ENCODE results near the gene SERPINB13.

The SERPINB13 gene, protein sequence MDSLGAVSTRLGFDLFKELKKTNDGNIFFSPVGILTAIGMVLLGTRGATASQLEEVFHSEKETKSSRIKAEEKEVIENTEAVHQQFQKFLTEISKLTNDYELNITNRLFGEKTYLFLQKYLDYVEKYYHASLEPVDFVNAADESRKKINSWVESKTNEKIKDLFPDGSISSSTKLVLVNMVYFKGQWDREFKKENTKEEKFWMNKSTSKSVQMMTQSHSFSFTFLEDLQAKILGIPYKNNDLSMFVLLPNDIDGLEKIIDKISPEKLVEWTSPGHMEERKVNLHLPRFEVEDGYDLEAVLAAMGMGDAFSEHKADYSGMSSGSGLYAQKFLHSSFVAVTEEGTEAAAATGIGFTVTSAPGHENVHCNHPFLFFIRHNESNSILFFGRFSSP

DNA sequence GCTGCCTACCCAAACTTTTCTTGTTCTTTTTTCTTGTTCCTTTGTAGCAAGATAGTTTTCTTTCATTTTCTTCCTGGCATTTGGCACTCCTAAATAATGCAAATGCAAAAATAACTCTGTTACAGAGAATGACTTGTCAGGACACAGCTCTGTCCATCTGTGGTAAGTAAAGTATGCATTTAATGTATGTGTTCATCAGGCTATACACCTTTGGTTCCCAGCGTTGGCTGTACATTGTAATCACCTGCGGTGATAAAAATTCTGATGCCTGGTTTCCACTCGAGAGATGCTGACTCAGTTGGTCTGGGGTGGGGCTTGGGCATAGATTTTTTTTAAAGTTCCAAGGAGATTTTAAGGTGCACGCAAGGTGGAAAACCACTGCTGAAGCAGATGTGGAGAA, at the start of gene SERPINB13:
TSS of gene SERPINB13 (plus strand) at position 378 of the 400 bp plus-strand sequence. CDS start 1,325 bp downstream, outside the sequence.
- DNase-seq: no peak

DNA sequence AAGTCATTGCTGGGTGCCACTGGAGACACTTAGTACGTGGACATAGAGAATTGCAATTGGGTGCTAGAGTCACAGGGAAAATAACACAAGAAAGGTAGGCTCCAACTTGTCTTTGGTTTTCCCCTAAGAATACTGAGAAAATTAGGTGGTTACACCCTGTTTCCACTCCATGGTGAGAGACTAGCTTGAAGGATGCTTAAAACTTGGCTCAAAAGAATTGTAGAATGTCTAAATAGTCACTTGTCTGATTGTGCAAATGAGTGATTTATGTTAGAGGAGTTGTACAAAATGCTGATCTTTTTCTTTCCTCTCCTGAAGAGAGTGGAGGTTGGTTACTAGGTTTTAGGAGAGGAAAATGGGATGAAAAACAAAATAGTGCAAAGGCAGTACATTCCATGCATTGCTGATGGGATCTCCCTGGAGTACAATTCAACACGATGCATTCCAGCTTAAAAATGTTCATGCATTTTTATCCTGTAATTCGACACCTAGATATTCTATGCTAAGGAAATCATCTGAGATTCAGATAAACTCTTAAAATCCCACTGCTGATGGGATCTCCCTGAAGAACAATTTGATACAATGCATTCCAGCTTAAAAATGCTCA, 47.1 kb upstream of the SERPINB13 start:
- no peak for DNase-seq

DNA sequence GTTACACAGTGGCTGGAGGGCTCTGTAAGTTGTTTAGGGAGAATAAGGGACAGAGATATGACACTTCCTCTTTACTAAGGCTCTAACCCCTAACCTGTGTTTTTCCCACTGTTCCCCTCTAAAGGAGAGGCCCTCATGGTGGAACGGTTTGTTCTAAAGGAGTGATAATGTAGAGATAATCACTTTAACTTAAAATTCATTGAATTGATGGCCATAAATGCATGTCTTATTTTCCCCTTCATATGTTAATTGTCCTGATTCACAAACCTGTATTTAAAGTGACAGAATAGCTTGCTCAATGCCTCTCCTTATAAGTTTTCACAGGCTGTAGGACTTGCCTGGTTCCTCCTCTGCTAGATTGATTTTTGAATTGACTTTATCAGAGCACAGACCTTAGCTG, 45.1 kb upstream of the SERPINB13 start, which contains the start of gene SERPINB12:
TSS of gene SERPINB12 (plus strand) at position 301 of the 400 bp plus-strand sequence. CDS start 13,791 bp downstream, outside the sequence.
- DNase-seq: no peak

DNA sequence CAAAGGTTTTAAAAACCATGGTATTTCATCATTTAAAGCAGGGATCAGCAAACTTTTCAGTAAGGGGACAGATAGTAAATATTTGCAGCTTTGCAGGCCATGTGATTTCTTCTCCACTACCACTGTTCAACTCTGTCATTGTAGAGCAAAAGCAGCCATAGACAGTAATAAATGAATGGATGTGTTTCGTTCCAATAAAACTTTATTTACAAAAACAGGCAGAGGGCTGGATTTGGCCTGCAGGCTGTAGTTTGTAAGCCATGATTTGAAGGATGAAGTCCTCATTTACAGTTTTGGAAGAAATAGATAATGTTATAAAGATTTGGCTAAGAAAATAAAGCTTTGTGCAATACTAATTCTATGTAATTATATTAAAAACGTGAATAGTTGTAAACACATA, 43.1 kb upstream of the SERPINB13 start:
- no peak for DNase-seq

DNA sequence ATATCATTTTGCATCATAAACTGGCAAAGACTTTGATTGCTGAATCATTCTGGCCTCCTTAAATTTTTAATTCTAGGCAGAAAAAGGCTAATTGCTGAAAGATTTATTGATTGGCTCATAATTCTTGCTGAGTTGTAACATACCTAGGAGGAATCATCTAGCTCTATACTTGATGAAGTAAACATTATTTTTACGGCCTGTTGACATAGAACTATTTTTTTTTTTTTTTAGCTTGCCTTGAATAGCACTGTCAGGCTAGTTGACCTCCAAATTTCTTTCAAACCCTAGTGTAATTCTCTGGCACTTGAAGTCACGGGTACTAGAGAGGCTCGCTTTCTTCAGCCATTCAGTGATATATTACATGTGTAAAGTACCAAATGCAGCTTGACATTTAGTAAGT, 42.1 kb upstream of the SERPINB13 start:
- DNase-seq: no peak

DNA sequence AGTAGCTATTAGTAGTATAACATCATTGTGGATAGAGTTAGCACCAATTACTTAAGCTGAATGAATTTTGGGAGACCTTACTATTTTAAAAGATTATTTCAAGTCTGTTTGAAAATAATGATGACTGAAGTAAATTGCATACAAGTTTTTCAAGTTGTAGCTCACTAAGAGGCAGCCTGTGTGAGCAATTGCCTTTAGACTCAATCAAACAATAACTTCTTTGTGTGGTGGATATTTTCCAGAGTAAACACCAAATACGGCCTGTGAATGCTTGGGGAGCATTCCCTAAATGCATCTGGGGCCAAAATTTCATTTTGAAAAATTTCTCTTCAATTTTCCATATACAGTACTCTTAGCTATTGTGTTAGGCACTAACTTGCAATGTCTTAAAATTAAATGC, 37.1 kb upstream of the SERPINB13 start:
- DNase-seq: no peak

DNA sequence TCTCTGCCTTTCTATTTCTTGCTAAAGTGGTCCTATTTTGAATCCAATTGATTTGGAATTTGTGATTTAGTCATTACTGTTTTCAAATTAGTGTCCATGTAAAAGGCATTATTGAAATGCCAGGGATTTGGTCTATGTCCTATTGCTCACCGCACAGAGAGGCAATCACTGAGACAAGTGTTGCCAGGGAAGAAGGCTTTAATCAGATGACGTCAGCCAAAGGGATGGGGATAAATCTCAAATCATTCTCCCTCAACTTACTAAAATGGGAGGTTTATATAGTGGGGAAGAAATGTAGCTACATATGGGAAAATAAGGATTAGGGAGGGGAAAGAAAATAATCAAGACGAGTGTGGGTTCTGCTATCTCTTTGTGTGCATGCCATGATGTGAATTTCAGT, 35.4 kb upstream of the SERPINB13 start:
- no peak for DNase-seq

DNA sequence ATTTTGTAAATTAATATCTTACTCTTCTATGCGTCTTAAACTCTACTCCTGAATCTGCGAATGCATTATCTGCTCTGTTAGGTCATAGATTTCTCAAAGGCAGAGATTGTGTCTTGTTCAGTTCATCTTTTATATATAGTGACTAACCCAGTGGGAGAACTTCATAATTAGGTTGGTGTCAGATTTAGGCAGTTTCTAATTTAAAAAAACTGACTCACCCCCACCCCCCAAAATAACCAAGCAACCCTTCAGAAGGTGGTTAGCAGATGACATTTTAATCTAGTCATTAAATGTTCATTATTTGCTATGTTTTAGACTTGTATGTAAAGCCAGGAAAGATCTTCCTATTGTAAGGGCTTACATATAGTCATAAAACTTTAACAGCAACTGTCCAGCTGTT, 34.6 kb upstream of the SERPINB13 start:
- DNase-seq: no peak

DNA sequence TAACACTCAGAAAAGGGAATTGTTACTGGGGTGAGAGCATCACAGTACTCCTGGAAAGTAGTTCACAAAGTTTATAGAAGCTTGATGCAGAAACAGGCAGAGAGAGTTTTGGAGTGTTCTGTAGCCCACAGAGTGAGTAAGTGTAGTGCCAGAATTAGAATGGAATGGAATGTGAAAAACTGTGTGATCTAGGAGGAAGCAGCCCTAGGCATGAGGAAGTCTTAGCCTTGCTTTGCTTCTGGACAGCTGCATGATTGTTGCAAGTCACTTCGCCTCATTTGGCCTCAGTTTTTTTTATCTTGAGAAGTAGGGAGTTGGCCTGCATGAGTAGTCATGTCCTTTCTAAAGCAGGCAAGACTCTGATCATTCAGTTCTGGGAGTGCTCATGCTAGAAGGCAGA, 34.1 kb upstream of the SERPINB13 start:
- DNase-seq: no peak

DNA sequence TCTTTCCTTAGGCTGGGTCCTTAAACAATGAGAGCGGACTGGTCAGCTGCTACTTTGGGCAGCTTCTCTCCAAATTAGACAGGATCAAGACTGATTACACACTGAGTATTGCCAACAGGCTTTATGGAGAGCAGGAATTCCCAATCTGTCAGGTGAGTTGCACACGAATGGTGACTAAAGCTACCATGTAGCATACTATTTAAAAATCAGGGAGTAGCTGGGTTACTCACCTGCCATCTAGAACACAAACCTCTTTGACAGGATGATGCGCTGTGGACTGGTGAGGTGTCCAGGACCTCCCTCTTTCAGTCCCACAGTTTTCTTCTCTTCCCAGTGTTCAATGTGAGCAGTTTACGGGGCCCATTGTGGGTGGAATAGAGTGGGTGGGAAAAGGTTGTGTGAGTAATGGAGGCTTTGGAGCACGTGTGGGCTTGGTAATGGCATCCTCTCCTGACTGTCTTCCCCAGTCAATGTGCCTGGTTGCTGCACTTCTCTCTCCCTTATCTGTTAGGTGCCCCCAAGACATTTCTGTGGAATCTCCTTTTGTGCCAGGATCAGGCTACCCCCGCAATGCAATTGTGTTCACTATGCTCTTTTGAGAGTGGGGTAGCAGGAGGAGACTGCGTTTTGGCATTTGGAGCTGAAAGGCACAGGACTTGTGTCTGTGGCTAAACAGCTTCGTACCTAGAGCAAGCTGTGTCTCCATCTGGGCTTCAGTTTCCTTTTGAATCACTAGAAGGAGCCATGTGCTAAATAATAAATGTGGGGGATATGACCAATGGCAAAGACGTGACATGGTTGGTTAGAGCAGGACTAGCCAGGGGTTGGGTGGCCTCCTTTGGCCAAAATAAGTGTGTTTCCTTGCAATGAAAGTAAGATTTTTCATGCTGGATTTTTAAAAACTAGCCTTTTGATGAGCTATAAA, 27.3 kb upstream of the SERPINB13 start:
- DNase-seq: no peak

DNA sequence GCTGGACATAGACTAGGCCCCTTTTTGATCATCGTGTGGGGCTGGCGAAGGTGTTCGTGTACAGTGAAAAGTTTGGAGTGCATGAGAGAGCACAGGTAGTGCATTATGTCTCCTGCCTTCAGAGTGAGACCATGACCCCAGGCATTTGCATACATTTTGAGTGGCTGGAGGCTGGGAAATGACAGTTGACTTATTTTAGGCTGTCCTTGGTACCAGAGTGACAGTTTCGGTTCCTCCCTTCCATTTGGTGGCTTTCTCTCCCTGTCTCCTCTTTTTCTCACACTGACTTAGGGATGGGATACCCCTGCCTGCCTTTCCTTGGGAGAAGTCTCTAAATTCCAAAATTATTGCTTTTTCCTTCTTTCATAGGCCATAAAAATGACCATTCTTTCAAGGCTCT, 24.9 kb upstream of the SERPINB13 start:
- no peak for DNase-seq

DNA sequence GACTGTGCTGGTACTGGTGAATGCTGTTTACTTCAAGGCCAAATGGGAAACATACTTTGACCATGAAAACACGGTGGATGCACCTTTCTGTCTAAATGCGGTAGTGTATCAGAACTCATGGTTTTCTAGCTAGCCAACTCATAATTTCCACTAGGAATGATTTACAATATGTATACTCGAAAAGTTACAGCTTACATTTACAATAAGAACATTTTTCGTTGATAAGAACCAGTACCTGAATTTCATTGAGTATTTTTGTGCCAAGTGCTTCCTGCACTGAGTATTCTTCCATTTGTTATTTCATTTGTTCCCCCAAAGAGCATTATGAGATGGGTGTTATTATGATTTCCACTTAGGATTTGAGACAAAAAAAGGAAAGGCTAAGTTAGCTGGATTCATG, 23.1 kb upstream of the SERPINB13 start:
- DNase-seq: no peak

DNA sequence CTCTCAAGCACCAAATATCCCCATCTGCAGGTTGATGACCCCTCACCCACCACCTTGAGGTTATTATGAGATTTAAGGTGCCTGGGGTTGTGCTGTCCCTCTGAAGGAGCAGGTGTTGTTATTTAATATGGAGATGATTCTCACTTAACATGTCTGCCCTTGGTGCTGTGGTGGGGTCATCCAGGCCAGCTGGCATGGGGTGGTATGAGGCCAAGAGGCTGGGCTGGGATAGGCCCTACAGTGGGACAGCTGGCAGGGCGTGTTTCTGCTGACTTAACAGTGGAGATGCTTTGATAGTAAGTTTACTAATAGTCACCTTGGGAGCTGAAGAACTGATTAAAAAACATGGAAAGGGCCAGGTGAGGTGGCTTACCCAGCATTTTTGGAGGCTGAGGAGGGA, 22.6 kb upstream of the SERPINB13 start:
- no peak for DNase-seq

DNA sequence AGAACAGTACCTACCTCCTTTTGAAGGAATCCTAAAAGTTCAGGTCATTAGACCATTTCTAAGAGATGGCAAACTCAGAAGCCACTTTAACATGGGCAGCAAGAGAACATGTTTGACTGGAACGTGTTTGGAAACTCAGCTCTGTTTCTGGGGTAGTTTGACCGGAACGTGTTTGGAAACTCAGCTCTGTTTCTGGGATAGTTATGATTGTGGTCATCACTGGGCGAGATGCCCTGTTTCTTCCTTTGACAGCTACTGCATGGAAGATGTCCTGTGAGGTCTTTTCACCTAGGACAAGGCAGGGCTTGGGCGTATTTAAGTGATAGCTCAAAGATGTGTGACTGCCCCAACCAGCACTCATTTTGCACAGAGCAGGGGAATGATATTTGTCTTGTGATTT, 19.9 kb upstream of the SERPINB13 start:
- DNase-seq: no peak

DNA sequence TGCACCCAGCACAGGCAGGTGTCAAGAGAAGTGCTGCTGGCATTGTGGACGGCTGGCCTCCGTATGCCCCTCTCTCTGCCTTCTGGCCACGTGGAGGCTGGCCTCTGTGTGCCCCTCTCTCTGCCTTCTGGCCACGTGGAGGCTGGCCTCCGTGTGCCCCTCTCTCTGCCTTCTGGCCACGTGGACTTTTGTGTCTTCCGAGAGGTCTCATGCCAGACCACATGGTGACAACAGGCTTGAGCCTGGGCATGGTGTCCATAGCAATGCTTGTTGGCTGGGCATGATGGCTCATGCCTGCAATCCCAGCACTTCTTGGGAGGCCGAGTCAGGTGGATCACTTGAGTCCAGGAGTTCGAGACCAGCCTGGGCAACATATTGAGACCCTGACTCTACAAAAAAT, 19.3 kb upstream of the SERPINB13 start:
- DNase-seq: no peak

DNA sequence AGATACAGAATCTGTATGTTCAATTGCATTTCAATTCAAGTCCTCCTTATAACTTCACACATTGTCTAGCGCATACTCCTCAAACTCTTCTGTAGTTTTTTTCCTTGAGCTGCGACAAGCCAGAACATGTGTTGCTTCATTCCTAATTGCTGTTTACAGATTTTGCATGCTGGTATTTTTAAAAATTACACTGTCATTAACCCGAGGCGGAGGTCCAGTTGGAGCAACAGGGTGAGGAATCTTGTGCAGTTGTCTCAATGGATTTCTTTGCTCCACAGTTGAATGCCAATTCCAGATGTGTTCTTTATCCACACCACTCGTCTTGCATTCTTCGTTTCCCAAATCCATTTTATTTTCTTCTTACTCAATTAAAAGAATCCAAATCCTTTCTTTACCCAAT, 16.4 kb upstream of the SERPINB13 start:
- DNase-seq: no peak

DNA sequence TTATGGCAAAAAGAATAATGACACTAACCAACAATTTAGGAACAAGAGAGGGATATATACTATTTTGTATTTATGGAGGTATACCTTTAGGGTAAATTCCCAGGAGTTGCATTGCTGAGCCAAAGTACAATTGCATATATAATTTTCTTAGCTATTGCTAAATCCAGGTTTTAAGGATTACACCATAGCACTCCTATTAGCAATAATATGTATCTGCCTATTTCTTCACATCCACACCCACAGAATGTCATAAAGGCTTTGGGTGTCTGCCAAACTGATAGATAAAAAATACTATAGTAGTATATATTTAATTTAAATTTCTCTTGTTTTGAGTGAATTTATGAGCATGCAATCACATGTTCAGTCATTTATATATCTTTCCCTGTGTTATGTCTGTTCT, 11.5 kb upstream of the SERPINB13 start:
- DNase-seq: no peak

DNA sequence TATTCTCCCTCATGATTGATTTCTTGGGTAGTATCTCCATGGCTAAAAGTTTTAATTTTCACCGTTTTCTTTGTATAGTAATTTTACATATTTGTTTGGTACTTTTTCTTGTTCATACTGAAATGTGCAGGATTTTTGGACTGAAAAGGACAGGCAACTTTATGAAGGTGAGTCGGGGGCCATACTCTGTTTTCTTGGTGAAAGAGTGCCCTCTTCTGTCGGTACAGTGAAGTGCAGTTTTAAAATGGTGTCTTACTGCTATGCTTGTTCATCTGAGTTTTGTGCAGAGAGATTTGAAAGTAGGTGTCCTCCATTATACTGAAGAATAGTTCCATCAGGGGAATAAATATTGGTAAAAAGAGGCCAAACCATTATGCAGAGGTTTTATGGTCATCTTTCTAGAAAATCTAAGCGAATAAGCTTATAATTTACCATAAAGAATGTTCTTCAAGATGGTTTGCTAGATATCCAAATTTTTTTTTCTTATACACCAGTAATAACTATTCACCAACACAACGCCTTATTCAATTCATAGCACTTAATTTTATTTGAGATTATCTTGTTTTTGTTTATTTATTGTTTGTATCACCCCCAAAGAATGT, 8.7 kb upstream of the SERPINB13 start:
- DNase-seq: no peak

DNA sequence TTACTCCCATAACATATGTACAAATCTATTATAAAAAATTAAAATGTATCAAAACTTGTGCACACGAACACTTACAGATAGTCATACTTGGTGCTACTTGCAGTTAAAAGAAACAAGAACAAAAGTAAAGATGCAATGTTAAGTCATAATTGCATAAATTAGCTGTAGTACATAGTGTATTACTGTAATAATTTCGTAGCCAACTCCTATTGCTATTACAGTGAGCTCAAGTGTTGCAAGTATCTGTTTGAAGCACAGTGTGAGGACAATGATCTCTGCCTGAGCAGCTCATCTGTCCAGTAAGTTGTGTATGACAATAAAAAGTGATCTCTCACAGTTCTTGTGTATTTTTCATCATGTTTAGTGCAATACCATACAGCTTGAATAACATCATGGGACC, 7.5 kb upstream of the SERPINB13 start:
- DNase-seq: no peak

DNA sequence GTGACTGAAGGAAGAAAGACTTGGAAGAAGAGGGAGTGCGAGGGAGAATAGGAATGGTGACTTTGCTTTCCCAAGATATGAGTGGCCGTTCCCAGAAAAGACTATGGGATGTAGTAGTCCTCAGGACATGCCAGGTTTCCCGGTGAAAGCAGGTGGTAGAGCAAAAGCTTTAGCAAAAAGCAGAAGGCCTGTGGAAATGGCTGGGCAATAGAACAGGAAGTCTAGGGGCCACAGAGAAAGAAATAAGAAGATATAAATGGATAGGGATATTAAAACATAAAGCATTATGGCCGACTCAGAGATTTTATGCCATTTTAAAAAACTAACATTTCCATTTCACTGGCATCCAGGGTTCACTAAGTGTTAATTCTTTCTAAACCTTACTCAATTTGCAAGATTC, 1.2 kb upstream of the SERPINB13 start:
- DNase-seq: no peak

DNA sequence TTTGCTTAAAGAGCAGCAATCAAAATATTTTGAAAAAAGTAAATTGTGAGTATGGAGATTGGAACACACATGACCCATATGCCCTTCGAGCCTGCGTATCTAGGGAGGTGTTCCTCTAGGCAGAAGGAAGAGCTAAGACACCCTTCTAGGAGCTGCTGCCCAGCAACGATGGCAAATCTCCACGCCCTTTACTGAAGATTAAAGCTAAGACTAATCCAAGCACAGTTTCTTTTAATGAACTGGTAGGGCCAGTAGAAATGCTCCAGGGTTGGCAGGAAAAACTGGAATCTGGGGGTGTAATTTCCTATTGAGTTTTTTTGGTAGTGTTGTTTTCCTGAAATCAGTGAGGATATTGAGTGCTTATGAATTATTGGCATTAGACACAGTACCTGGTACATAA, 712 bp upstream of the SERPINB13 start:
- no peak for DNase-seq

DNA sequence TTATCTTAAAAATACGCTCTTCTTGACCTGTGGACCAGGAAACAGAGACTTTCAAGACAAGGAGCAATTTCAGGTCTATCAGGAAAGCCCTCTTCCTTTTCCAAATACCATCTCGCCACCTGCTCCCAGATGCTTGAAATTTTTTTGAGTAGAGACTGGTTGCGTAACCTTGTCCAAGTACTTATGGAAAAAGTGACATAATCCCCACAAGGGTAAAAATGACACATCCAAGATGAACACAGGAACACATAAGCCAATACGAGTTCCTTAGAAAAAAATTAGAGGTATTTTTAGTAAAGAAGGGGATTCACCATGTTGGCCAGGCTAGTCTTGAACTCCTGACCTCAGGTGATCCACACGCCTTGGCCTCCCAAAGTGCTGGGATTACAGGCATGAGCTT, 1.8 kb downstream of the SERPINB13 start:
- no peak for DNase-seq

DNA sequence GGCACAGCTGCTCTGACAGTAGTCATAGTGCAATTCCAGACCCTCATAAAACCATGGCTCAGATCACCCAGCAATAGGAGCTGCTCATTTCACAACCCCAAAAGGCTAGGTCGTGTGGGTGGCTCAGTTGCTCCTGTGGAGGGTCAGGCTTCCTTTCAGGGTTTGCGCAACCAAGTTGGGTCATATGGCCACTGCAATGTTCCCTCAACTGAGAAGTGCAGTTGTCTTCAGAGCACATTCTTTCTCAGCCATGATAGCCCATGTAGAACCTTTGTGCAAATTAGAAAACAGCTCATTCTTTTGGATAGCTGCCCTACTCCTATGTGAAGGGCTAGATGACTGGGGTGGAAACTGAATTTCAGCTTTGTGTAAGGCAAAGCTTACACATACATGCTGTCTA, 3.2 kb downstream of the SERPINB13 start:
- DNase-seq: no peak
